SU-DHL-6 (cell line): ENCODE data around the gene ARHGEF4.
"Not testable (repeated sequence)": the region's sequence is repeated elsewhere in the genome, so short reads cannot be mapped to it uniquely, and the experiment has no call there.

ENCODE experiments used
- EZH2phosphoT487 ChIP-seq: fragments of 200-600 bp; sonication (generic), shearing (Covaris generic); conservative IDR thresholded peaks from 2 replicates; pipeline ENCODE4 v1.6.1; 2018; ENCODE audit warnings: mild to moderate bottlenecking, antibody characterized with exemption, low read length, moderate library complexity, mixed read lengths
- TF ChIP-seq, protein P1 (sequence below): fragments of 200-600 bp; sonication (generic); IDR thresholded peaks from one replicate; pipeline ENCODE4 v1.5.1; 2017; ENCODE audit warnings: antibody characterized with exemption, mild to moderate bottlenecking, low read length, moderate library complexity; ENCODE audit not compliant: insufficient read depth, poor library complexity, severe bottlenecking

DNA sequence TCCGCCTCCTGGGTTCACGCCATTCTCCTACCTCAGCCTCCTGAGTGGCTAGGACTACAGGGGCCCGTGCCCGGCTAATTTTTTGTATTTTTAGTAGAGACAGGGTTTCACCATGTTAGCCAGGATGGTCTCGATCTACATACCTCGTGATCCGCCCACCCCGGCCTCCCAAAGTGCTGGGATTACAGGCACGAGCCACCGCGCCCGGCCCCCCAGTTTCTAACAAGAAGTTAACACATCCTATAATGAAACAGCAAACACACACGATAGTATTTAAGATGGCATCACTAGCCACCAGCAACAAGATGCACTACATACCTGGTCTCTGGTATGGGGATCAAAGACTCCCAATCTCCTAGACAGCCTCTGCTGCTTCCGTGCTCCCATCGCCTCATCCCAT lies 238.9 kb downstream of the ARHGEF4 start:
- TF ChIP-seq, protein P1, sequence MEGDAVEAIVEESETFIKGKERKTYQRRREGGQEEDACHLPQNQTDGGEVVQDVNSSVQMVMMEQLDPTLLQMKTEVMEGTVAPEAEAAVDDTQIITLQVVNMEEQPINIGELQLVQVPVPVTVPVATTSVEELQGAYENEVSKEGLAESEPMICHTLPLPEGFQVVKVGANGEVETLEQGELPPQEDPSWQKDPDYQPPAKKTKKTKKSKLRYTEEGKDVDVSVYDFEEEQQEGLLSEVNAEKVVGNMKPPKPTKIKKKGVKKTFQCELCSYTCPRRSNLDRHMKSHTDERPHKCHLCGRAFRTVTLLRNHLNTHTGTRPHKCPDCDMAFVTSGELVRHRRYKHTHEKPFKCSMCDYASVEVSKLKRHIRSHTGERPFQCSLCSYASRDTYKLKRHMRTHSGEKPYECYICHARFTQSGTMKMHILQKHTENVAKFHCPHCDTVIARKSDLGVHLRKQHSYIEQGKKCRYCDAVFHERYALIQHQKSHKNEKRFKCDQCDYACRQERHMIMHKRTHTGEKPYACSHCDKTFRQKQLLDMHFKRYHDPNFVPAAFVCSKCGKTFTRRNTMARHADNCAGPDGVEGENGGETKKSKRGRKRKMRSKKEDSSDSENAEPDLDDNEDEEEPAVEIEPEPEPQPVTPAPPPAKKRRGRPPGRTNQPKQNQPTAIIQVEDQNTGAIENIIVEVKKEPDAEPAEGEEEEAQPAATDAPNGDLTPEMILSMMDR, result not testable (repeated sequence)
- not testable (repeated sequence) for TF ChIP-seq EZH2phosphoT487
